Measurements from ENCODE around the gene TMIGD2. TPM values are rescaled to one million over a fixed set of nuclear protein-coding genes. Genes with fewer than 3 reads are reported as not detected.
"Not testable (repeated sequence)": the region's sequence is repeated elsewhere in the genome, so short reads cannot be mapped to it uniquely, and the experiment has no call there.

Gene TMIGD2
- total and polyA plus RNA-seq, 2 donors from 2014 or later, result 0.47 TPM; not detected in 1

GRCh38 chr19:4257025-4257424 lies 45.2 kb downstream of the TMIGD2 start:
- H3K27ac ChIP-seq (ENCODE audit: low read depth in 2 of 2, low read length in 2 of 2), result no peak overlapping the region
- peaks cover 9 to 36% (median 32%) of the 10 kb centered on the region in 3 donors for H3K36me3 ChIP-seq (ENCODE audit: control insufficient read depth in 2 of 3, insufficient read depth in 3 of 3, low read length in 3 of 3)
- peaks cover 0 to 4% (median 0%) of the 10 kb centered on the region in 3 donors for H3K9me3 ChIP-seq (ENCODE audit: control insufficient read depth in 2 of 3, insufficient read depth in 1 of 3, low read length in 3 of 3)
- FAIRE-seq (no peak), DNase-seq (no peak)
- no peaks in the 10 kb centered on the region for H3K4me1 ChIP-seq (ENCODE audit: control insufficient read depth in 2 of 3, insufficient read depth in 2 of 3, low read depth in 1 of 3, low read length in 3 of 3)
- intact Hi-C loops (cut with DNase I), result no loop called here
- H3K9ac ChIP-seq (ENCODE audit: low read length in 3 of 3), result no peak overlapping the region
- no peak overlapping the region for H3K4me3 ChIP-seq (ENCODE audit: low read length in 3 of 3)
- no peak for TF ChIP-seq CTCF (IDR thresholded peaks at IDR 0.05; ENCODE audit: borderline replicate concordance, extremely low read depth, insufficient read depth)
- H3K27me3 ChIP-seq (ENCODE audit: control insufficient read depth, insufficient read depth, low read length), result no peaks in the 10 kb centered on the region

GRCh38 chr19:4256563-4256962 lies 45.6 kb downstream of the TMIGD2 start:
- no peak for FAIRE-seq
- H3K27ac ChIP-seq (ENCODE audit: low read depth in 2 of 2, low read length in 2 of 2), result no peak overlapping the region
- H3K9ac ChIP-seq (ENCODE audit: low read length in 3 of 3), result no peak overlapping the region
- no peaks in the 10 kb centered on the region for H3K4me1 ChIP-seq (ENCODE audit: control insufficient read depth in 2 of 3, insufficient read depth in 2 of 3, low read depth in 1 of 3, low read length in 3 of 3)
- DNase-seq, result no peak
- H3K9me3 ChIP-seq (ENCODE audit: control insufficient read depth in 2 of 3, insufficient read depth in 1 of 3, low read length in 3 of 3), result peaks cover 0 to 4% (median 0%) of the 10 kb centered on the region in 3 donors
- H3K27me3 ChIP-seq (ENCODE audit: control insufficient read depth, insufficient read depth, low read length), result no peaks in the 10 kb centered on the region
- H3K36me3 ChIP-seq (ENCODE audit: control insufficient read depth in 2 of 3, insufficient read depth in 3 of 3, low read length in 3 of 3), result peaks cover 9 to 41% (median 32%) of the 10 kb centered on the region in 3 donors
- TF ChIP-seq CTCF (IDR thresholded peaks at IDR 0.05; ENCODE audit: borderline replicate concordance, extremely low read depth, insufficient read depth), result no peak
- no peak overlapping the region for H3K4me3 ChIP-seq (ENCODE audit: low read length in 3 of 3)
- intact Hi-C loops (cut with DNase I), result no loop called here

- FAIRE-seq, result peak; percentile 35
- H3K9me3 ChIP-seq (ENCODE audit: control insufficient read depth in 2 of 3, insufficient read depth in 1 of 3, low read length in 3 of 3), result no peaks in the 10 kb centered on the region
- intact Hi-C loops (cut with DNase I), result no loop called here
- H3K27me3 ChIP-seq (ENCODE audit: control insufficient read depth, insufficient read depth, low read length), result no peaks in the 10 kb centered on the region
- H3K27ac ChIP-seq (ENCODE audit: low read depth in 2 of 2, low read length in 2 of 2), result peak within 1 kb of the TSS; percentile 92 to 97
- H3K9ac ChIP-seq (ENCODE audit: low read length in 3 of 3), result peak within 1 kb of the TSS; percentile 80 to 99 (median 94)
- peaks cover 0 to 5% (median 4%) of the 10 kb centered on the region in 3 donors for H3K4me1 ChIP-seq (ENCODE audit: control insufficient read depth in 2 of 3, insufficient read depth in 2 of 3, low read depth in 1 of 3, low read length in 3 of 3)
- DNase-seq, result peak; percentile 99 to 100 (median 100)
- peak within 1 kb of the TSS; percentile 95 to 100 (median 100) for H3K4me3 ChIP-seq (ENCODE audit: low read length in 3 of 3)
- H3K36me3 ChIP-seq (ENCODE audit: control insufficient read depth in 2 of 3, insufficient read depth in 3 of 3, low read length in 3 of 3), result peaks cover 2 to 24% (median 14%) of the 10 kb centered on the region in 3 donors
- peak; percentile 46 for TF ChIP-seq CTCF (IDR thresholded peaks at IDR 0.05; ENCODE audit: borderline replicate concordance, extremely low read depth, insufficient read depth)
Observed at GRCh38 chr19:4246767-4247593, 55.2 kb downstream of the TMIGD2 start, which contains the start of gene YJU2. Gene YJU2 (plus strand): TSS chr19:4247080. CDS start chr19:4247147, 67 bp downstream.

DNA sequence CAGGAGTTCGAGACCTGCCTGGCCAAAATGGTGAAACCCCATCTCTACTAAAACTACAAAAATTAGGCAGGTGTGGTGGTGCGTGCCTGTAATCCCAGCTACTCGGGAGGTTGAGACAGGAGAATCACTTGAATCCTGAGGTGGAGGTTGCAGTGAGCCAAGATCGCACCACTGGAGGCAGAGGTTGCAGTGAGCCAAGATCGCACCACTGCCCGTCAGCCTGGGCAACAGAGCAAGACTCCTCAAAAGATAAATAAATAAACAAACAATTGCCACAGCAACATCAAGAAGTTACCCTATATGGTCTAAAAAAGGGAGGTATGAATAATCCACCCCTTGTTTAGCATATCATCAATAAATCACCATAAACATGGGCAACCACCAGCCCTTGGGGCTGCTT lies 56.3 kb downstream of the TMIGD2 start:
- H3K4me1 ChIP-seq (ENCODE audit: control insufficient read depth in 2 of 3, insufficient read depth in 2 of 3, low read depth in 1 of 3, low read length in 3 of 3); H3K27me3 ChIP-seq (ENCODE audit: control insufficient read depth, insufficient read depth, low read length); FAIRE-seq; DNase-seq; H3K9me3 ChIP-seq (ENCODE audit: control insufficient read depth in 2 of 3, insufficient read depth in 1 of 3, low read length in 3 of 3); H3K27ac ChIP-seq (ENCODE audit: low read depth in 2 of 2, low read length in 2 of 2); H3K9ac ChIP-seq (ENCODE audit: low read length in 3 of 3); intact Hi-C loops (cut with DNase I): not testable (repeated sequence)
- Histone ChIP-seq H3K4me3 (ENCODE audit: low read length in 3 of 3) (peak overlapping the region in 1 of 3 donors; percentile 95), H3K36me3 (ENCODE audit: control insufficient read depth in 2 of 3, insufficient read depth in 3 of 3, low read length in 3 of 3) (peaks cover 2 to 14% (median 11%) of the 10 kb centered on the region in 3 donors)

All from kidney (tissue), 14 donors.